Stimulated activated CD4-positive, alpha-beta T cell treated with anti-CD3 and anti-CD28 coated beads, Interleukin-1b, Interleukin-23, amount 100 ng/mL, for 48 hours (primary cell): Measurements from ENCODE around the gene AACS.

Experiments used
- DNase-seq: peaks from one replicate; pipeline ENCODE4 v3.0.0-alpha.2; 2020

The AACS gene

GRCh38 chr12:125187148-125187745 is 122.0 kb downstream of the AACS start:
- DNase-seq = no peak

GRCh38 chr12:125187780-125188741 is 122.8 kb downstream of the AACS start:
- no peak for DNase-seq

DNA sequence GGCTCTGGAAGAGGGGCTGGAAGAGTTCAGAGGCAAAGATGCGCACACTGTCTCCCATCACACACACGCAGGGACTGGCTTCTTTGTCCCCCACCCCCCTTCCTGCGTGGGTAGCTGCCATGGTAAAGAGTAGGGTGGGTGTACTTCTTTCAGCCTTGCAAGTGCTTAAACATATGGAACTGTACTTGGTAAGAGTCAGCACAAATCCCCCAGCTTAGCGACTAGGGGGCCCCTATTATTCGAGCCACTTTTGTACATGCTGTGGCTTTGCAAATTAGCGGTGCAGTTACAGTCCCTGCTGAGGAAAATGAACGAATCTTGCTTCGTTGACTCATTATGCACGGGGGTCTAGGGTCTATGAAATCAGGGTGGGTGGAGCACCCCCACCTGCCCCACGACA is 123.8 kb downstream of the AACS start:
- DNase-seq = no peak

GRCh38 chr12:125189502-125189901 is 124.3 kb downstream of the AACS start:
- DNase-seq = no peak

DNA sequence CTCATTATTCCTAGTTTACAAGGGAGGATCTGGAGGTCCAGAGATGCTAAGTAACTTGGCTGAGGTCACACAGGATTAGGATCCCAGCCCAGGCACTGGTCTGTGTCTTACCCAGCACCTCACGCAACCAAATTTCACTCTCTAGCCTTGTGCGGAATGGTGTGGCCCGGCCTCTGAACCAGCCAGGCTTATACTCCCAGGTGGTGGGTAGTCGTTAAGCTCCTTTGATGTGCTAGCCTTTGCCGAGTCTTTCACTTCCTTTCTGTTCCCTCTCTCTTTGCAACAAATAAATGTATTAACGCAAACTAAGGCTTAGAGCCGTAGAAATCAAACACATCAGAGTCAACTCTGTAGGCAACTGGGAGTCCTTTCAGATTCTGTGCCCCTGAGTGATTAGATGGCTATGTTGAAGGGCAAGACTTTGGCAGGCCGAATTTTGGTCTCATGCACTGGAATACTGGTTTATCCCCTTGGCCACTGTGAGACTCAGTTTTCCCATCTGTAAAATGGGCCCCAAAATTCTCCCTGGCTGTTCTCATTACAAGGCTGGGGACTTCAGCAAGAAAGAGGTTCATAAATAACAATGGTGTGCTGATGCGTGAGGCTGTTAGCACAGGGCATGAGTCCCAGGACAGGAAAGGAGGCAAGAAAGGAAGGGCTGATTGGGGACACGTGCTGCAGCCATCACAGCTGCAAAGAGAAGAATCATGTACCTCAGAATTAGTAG is 126.3 kb downstream of the AACS start:
- no peak for DNase-seq

DNA sequence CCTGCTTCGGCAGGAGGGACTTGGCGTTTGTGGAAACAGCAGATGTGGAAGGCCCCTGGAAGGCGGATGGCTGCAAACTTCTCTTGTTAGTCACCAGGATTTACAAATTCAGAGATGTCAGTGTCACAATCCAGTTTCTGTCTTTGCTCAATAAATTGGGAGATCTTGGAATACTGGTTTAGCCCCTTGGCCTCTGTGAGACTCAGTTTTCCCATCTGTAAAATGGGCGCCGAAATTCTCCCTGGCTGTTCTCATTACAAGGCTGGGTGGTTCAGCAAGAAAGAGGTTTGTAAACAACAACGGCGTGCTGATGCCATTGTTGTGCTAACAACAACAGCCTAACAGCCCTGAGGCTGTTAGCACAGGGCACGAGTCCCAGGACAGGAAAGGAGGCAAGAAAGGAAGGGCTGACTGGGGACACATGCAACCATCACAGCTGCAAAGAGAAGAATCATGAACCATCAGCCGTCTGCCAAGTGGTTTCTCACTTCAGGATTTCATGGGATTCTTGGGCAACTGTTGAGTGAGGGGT is 127.5 kb downstream of the AACS start:
- no peak for DNase-seq
